Transverse colon (tissue), 4 donors: Measurements from ENCODE around the gene TMPRSS9. TPM values are rescaled to one million over a fixed set of nuclear protein-coding genes. Genes with fewer than 3 reads are reported as not detected.

Source experiments
- DNase-seq: peaks from one replicate; pipeline ENCODE4 v3.0.0-alpha.2; 2019
- H3K27ac ChIP-seq, 4 donors: fragments of 200-600 bp; sonication (generic); 2 replicates each; pipeline ENCODE4 v1.5.1; 2016 to 2018; ENCODE audit warnings: inconsistent platforms in 4 of 4
- H3K27me3 ChIP-seq: fragments of 200-600 bp; sonication (generic); 2 replicates; pipeline ENCODE4 v1.5.1; 2017; ENCODE audit warnings: inconsistent platforms
- H3K36me3 ChIP-seq, 4 donors: fragments of 200-600 bp; sonication (generic); 2 replicates each; pipeline ENCODE4 v1.5.1; 2017 to 2019; ENCODE audit warnings: inconsistent platforms in 4 of 4
- H3K4me1 ChIP-seq, 4 donors: fragments of 200-600 bp; sonication (generic); 2 replicates each; pipeline ENCODE4 v1.5.1; 2017 to 2020; ENCODE audit warnings: inconsistent platforms in 4 of 4
- H3K4me3 ChIP-seq, 4 donors: fragments of 200-600 bp; sonication (generic); 1 replicate in 1 of 4; 2 replicates in 3 of 4; pipeline versions ENCODE4 v1.5.1 to v1.6.1; 2017 to 2019; ENCODE audit warnings: inconsistent platforms in 4 of 4
- H3K9me3 ChIP-seq, 2 donors: fragments of 200-600 bp; sonication (generic); 2 replicates each; pipeline ENCODE4 v1.5.1; 2017 to 2019; ENCODE audit warnings: inconsistent platforms in 2 of 2
- EP300 ChIP-seq: sonication (generic); formaldehyde crosslinking; IDR thresholded peaks from one replicate; pipeline ENCODE4 v1.6.1; 2017; ENCODE audit warnings: antibody characterized with exemption, low read depth
- POLR2A ChIP-seq: fragments of 450-650 bp; IDR thresholded peaks from one replicate; pipeline ENCODE4 v1.6.1; 2016; ENCODE audit warnings: antibody characterized with exemption, mild to moderate bottlenecking, moderate library complexity
- POLR2AphosphoS5 ChIP-seq, 3 donors: sonication (generic); formaldehyde crosslinking; IDR thresholded peaks; one replicate each; pipeline ENCODE4 v1.6.1; 2016; ENCODE audit warnings: antibody characterized with exemption in 3 of 3
- WGBS, 2 donors: methylation state at CpG; one replicate each; pipeline ENCODE4 v1.1.5; 2018; ENCODE audit warnings: low coverage in 1 of 2; 5-methylcytosine and 5-hydroxymethylcytosine counted together
- in situ Hi-C, 4 donors: fragments of 200-750 bp; cut with MboI; loops; one replicate each; pipeline versions ENCODE4 v1.15.0 to v1.15.1; 2017; ENCODE audit warnings: low sequenced_read_pairs in 3 of 4, low pct_ligation_motif_present in 1 of 4, low pct_unique_long_range_greater_than_20kb in 1 of 4
- intact Hi-C: fragments of 100-400 bp; cut with DNase I; formaldehyde crosslinking; loops from one replicate; pipeline ENCODE4 v1.15.1; 2023; ENCODE audit warnings: low total_unique reads
- total RNA-seq, 4 donors: library from RNA; depleted of rRNA; stranded (reverse); fragments of >200 nt; gene quantifications; one replicate each; pipeline ENCODE4 v1.1.0, GENCODE V29; 2016
- TF ChIP-seq, protein P1 (sequence below), 5 experiments: fragments of 200-600 bp in 3 of 5; fragments of 450-650 bp in 2 of 5; sonication (generic) in 3 of 5; IDR thresholded peaks; 1 replicate in 2 of 5; 2 replicates in 3 of 5; pipeline ENCODE4 v1.5.1; 2016 to 2017; ENCODE audit warnings: antibody characterized with exemption in 5 of 5, inconsistent platforms in 3 of 5, mild to moderate bottlenecking in 2 of 5, moderate library complexity in 1 of 5

Gene TMPRSS9
- total RNA-seq, 4 donors from 2014 or later = 0.27 TPM; not detected in 3

- H3K36me3 ChIP-seq = peaks cover 0 to 9% (median 0%) of the 10 kb centered on the region in 4 donors
- in situ Hi-C loops (no loop called here), intact Hi-C loops (no loop called here)
- no peak overlapping the region for H3K27ac ChIP-seq
- 97% methylated on average over 38 of the region's 39 CpGs; no CpG with 5 or more reads in 1 of the 2 donors for WGBS, 2 donors
- no peaks in the 10 kb centered on the region for H3K27me3 ChIP-seq
- TF ChIP-seq, protein P1, sequence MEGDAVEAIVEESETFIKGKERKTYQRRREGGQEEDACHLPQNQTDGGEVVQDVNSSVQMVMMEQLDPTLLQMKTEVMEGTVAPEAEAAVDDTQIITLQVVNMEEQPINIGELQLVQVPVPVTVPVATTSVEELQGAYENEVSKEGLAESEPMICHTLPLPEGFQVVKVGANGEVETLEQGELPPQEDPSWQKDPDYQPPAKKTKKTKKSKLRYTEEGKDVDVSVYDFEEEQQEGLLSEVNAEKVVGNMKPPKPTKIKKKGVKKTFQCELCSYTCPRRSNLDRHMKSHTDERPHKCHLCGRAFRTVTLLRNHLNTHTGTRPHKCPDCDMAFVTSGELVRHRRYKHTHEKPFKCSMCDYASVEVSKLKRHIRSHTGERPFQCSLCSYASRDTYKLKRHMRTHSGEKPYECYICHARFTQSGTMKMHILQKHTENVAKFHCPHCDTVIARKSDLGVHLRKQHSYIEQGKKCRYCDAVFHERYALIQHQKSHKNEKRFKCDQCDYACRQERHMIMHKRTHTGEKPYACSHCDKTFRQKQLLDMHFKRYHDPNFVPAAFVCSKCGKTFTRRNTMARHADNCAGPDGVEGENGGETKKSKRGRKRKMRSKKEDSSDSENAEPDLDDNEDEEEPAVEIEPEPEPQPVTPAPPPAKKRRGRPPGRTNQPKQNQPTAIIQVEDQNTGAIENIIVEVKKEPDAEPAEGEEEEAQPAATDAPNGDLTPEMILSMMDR (IDR thresholded peaks at IDR 0.05) = no peak
- TF ChIP-seq EP300 (no peak), POLR2AphosphoS5 (IDR thresholded peaks at IDR 0.05) (no peak), POLR2A (no peak)
- no peak for DNase-seq
- no peaks in the 10 kb centered on the region for H3K4me1 ChIP-seq
- H3K9me3 ChIP-seq = no peaks in the 10 kb centered on the region
- H3K4me3 ChIP-seq = no peak overlapping the region
Observed at GRCh38 chr19:2436384-2436783, 76.3 kb downstream of the TMPRSS9 start.

DNA sequence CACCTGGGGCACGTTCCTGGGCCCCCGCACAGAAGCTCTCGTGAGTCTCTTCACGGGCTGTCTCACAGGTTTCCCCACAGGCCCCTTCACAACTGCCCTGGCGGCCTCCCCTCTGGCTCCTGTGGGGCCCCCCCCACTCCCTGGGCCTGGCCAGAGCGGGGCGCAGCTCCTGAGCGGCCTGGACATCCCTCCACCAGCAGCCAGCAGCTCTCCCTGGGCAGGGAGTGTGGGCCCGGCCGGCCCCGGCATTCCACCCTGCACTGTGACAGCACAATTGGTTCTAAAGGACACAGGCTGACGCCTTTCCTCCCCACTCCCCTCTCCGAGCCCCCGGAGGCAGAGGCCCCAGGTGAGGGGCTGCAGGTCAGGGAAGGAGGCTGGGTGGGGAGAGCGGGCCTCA lies 76.9 kb downstream of the TMPRSS9 start:
- no peak overlapping the region for H3K4me3 ChIP-seq
- intact Hi-C loops (no loop called here), in situ Hi-C loops (no loop called here)
- no peak for TF ChIP-seq EP300
- TF ChIP-seq POLR2A = no peak
- no peak for TF ChIP-seq POLR2AphosphoS5 (IDR thresholded peaks at IDR 0.05)
- TF ChIP-seq, protein P1 (IDR thresholded peaks at IDR 0.05) = no peak
- DNase-seq = no peak
- no peaks in the 10 kb centered on the region for H3K4me1 ChIP-seq
- 98% methylated on average over 10 of the region's 15 CpGs; no CpG with 5 or more reads in 1 of the 2 donors for WGBS, 2 donors
- no peaks in the 10 kb centered on the region for H3K27me3 ChIP-seq
- H3K36me3 ChIP-seq = peaks cover 0 to 9% (median 0%) of the 10 kb centered on the region in 4 donors
- no peak overlapping the region for H3K27ac ChIP-seq
- no peaks in the 10 kb centered on the region for H3K9me3 ChIP-seq

DNA sequence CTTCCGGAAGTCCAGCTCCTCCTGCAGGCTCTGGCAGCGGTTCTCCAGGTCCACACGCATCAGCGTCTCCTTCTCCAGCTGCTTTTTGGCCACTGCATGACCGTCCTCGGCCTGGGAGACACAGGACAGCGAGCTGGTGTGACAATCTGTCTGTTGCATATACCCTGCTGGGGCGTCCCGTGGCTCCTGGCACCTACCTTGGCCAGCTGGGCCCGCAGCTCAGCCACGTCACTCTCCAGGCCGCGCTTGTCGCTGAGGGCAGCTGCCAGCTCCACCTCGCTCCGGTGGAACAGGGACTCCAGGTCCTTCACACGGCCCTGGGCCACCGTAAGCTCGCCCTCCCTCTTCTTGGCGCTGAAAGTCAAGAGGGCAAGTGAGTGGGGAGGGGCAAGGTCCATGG lies 78.1 kb downstream of the TMPRSS9 start:
- WGBS, 2 donors = 92% methylated on average over 20 of the region's 20 CpGs; no CpG with 5 or more reads in 1 of the 2 donors
- TF ChIP-seq POLR2A (no peak), POLR2AphosphoS5 (IDR thresholded peaks at IDR 0.05) (no peak), EP300 (no peak)
- TF ChIP-seq, protein P1 (IDR thresholded peaks at IDR 0.05) = no peak
- intact Hi-C loops (no loop called here), in situ Hi-C loops (no loop called here)
- Histone ChIP-seq H3K9me3 (no peaks in the 10 kb centered on the region), H3K36me3 (peaks cover 0 to 9% (median 0%) of the 10 kb centered on the region in 4 donors), H3K27me3 (no peaks in the 10 kb centered on the region), H3K4me1 (no peaks in the 10 kb centered on the region), H3K27ac (no peak overlapping the region), H3K4me3 (no peak overlapping the region)
- no peak for DNase-seq

DNA sequence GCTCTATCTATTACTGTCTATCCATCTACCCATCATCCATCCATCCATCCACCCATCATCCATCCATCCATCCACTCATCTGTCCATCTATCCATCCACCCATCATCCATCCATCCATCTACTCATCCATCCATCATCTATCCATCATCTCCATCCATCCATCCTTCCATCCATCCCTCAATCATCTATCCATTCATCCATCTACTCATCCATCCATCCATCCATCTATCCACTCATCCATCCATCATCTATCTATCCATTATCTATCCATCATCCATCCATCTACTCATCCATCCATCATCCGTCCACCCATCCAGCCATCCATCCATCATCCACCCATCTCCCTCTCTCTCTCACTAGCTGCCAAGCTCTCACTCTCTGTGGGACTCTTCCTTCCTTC lies 80.5 kb downstream of the TMPRSS9 start:
- peaks cover 0 to 9% (median 0%) of the 10 kb centered on the region in 4 donors for H3K36me3 ChIP-seq
- in situ Hi-C loops (no loop called here), intact Hi-C loops (no loop called here)
- 97 to 100% methylated on average over 1 of the region's 1 CpG for WGBS, 2 donors
- H3K4me3 ChIP-seq = no peak overlapping the region
- H3K4me1 ChIP-seq = no peaks in the 10 kb centered on the region
- TF ChIP-seq EP300 (no peak), POLR2A (no peak), POLR2AphosphoS5 (IDR thresholded peaks at IDR 0.05) (no peak)
- TF ChIP-seq, protein P1 (IDR thresholded peaks at IDR 0.05) = no peak
- no peaks in the 10 kb centered on the region for H3K9me3 ChIP-seq
- DNase-seq = no peak
- H3K27me3 ChIP-seq = no peaks in the 10 kb centered on the region
- no peak overlapping the region for H3K27ac ChIP-seq
